Suprapubic skin (tissue), 3 donors: ENCODE data around the gene MCM5.

Experiments used
- EP300 ChIP-seq: sonication (generic); formaldehyde crosslinking; IDR thresholded peaks from one replicate; pipeline ENCODE4 v1.6.1; 2017; ENCODE audit warnings: antibody characterized with exemption
- POLR2A ChIP-seq, 2 donors: fragments of 450-650 bp; IDR thresholded peaks; one replicate each; pipeline ENCODE4 v1.6.1; 2017; ENCODE audit warnings: antibody characterized with exemption in 2 of 2, mild to moderate bottlenecking in 2 of 2, moderate library complexity in 2 of 2
- TF ChIP-seq, protein P1 (sequence below), 2 donors: fragments of 200-600 bp in 1 of 2; fragments of 450-650 bp in 1 of 2; sonication (generic) in 1 of 2; IDR thresholded peaks; one replicate each; pipeline ENCODE4 v1.5.1; 2016 to 2019; ENCODE audit warnings: antibody characterized with exemption in 2 of 2, mild to moderate bottlenecking in 1 of 2, moderate library complexity in 1 of 2

DNA sequence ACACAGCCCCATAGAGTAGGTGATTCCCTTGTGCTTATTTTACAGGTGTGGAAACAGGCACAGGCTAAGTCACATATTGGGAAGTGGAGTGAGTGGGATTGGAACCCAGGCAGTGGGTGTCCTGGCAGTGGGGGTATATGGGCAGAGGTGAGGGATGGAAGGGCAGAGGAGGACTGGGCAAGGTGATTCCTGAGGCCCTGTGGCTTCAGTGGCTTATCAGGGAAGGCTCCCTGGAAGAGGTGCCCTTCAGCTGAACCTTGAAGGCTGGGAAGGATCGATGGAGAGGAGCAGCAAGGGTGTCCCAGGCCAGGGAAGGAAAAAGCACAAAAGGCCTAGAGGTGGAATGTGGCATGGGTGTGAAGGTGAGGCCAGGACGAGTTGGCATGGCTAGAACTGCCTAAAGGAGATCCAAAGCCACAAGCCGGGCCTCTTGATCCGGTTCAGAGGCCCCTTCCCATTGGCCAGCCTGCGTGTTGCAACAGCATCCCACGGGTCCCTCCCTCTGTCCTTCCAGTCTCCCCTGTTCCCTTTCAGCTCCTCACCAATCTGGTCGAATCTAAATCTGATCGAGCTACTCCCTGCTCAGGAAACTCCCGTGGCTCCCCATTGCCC lies 41.7 kb downstream of the MCM5 start:
- TF ChIP-seq POLR2A (IDR thresholded peaks at IDR 0.05) (no peak), EP300 (no peak)
- TF ChIP-seq, protein P1, sequence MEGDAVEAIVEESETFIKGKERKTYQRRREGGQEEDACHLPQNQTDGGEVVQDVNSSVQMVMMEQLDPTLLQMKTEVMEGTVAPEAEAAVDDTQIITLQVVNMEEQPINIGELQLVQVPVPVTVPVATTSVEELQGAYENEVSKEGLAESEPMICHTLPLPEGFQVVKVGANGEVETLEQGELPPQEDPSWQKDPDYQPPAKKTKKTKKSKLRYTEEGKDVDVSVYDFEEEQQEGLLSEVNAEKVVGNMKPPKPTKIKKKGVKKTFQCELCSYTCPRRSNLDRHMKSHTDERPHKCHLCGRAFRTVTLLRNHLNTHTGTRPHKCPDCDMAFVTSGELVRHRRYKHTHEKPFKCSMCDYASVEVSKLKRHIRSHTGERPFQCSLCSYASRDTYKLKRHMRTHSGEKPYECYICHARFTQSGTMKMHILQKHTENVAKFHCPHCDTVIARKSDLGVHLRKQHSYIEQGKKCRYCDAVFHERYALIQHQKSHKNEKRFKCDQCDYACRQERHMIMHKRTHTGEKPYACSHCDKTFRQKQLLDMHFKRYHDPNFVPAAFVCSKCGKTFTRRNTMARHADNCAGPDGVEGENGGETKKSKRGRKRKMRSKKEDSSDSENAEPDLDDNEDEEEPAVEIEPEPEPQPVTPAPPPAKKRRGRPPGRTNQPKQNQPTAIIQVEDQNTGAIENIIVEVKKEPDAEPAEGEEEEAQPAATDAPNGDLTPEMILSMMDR (IDR thresholded peaks at IDR 0.05): no peak
